ENCODE data around the gene SYNPO. TPM values are rescaled to one million over a fixed set of nuclear protein-coding genes. Genes with fewer than 3 reads are reported as not detected.

The SYNPO gene
- polyA plus RNA-seq, 2 of the 4 experiments (the other 2 are of a cell fraction), result 13.7 to 33.9 TPM

- ATAC-seq (no peak), DNase-seq (ENCODE audit: low read depth in 1 of 2, low spot score in 1 of 2) (no peak), FAIRE-seq (no peak)
- Histone ChIP-seq H3K9me3 (no peaks in the 10 kb centered on the region), H3K4me2 (no peak overlapping the region), H3K4me3 (no peak overlapping the region), H3K27ac (no peak overlapping the region), H3K4me1 (peaks cover 14% of the 10 kb centered on the region; the same call in 2 of the 3 replicates)
- TF ChIP-seq FOSB (CRISPR knock-in tag; IDR thresholded peaks at IDR 0.05) (no peak), POLR2AphosphoS2 (conservative IDR thresholded peaks at IDR 0.05; ENCODE audit: low read length) (no peak), HEYL (CRISPR knock-in tag; IDR thresholded peaks at IDR 0.05) (no peak), KDM1A (IDR thresholded peaks at IDR 0.05; ENCODE audit: low read depth) (no peak), ZSCAN20 (CRISPR knock-in tag; IDR thresholded peaks at IDR 0.05) (no peak), EP300 (IDR thresholded peaks at IDR 0.05) (no peak)
- ChIA-PET CTCF (interaction anchor here (0.6 to 1.6 kb wide), 3 partner anchors 9 to 90 kb away, joined by 3 read pairs; no protein-coding TSS in a partner anchor), POLR2A (no interaction called here)
- WGBS (ENCODE audit: missing lambda C conversion rate), result 83% methylated on average over 4 of the region's 4 CpGs
Measured at GRCh38 chr5:150612405-150612804, 28.1 kb upstream of the SYNPO start.

- no peak overlapping the region for H3K4me2 ChIP-seq
- 80% methylated on average over 4 of the region's 4 CpGs for WGBS (ENCODE audit: missing lambda C conversion rate)
- ChIA-PET POLR2A (no interaction called here), CTCF (interaction anchor here (0.8 to 1.6 kb wide), 2 partner anchors 10 to 90 kb away, joined by 3 read pairs; no protein-coding TSS in a partner anchor)
- no peak overlapping the region for H3K4me3 ChIP-seq
- H3K9me3 ChIP-seq, result no peaks in the 10 kb centered on the region
- ATAC-seq, result no peak
- peaks cover 14% of the 10 kb centered on the region; the same call in 2 of the 3 replicates for H3K4me1 ChIP-seq
- no peak for DNase-seq (ENCODE audit: low read depth in 1 of 2, low spot score in 1 of 2)
- no peak for TF ChIP-seq NFE2L2 (conservative IDR thresholded peaks at IDR 0.05; ENCODE audit: low read length)
- TF ChIP-seq ELK1 (IDR thresholded peaks at IDR 0.05; ENCODE audit: low read depth, low read length), result no peak
- TF ChIP-seq POLR2AphosphoS2 (conservative IDR thresholded peaks at IDR 0.05; ENCODE audit: low read length), result no peak
- TF ChIP-seq CEBPB (IDR thresholded peaks at IDR 0.05), result no peak
- TF ChIP-seq USF2 (IDR thresholded peaks at IDR 0.05), result no peak
- TF ChIP-seq E2F6 (IDR thresholded peaks at IDR 0.05; ENCODE audit: borderline replicate concordance, low read depth), result no peak
- TF ChIP-seq HOXB13 (CRISPR knock-in tag; IDR thresholded peaks at IDR 0.05; ENCODE audit: low read depth), result no peak
- TF ChIP-seq PHF8 (IDR thresholded peaks at IDR 0.05; ENCODE audit: borderline replicate concordance, low read depth), result no peak
- TF ChIP-seq ZSCAN20 (CRISPR knock-in tag; IDR thresholded peaks at IDR 0.05), result no peak
- FAIRE-seq, result no peak
- H3K27ac ChIP-seq, result no peak overlapping the region
Measured at GRCh38 chr5:150612905-150613670, 27.4 kb upstream of the SYNPO start.

GRCh38 chr5:150613991-150614660 lies 26.3 kb upstream of the SYNPO start:
- no peak overlapping the region for H3K27ac ChIP-seq
- H3K9me3 ChIP-seq, result no peaks in the 10 kb centered on the region
- 82% methylated on average over 9 of the region's 9 CpGs for WGBS (ENCODE audit: missing lambda C conversion rate)
- ATAC-seq, result 0 out of 6 replicates have a peak, but pooled peaks of 1 of the 2 experiments have one; percentile 18
- H3K4me3 ChIP-seq, result no peak overlapping the region
- no peak for FAIRE-seq
- peaks cover 14% of the 10 kb centered on the region; the same call in 2 of the 3 replicates for H3K4me1 ChIP-seq
- TF ChIP-seq NPAS2 (CRISPR knock-in tag; IDR thresholded peaks at IDR 0.05; ENCODE audit: borderline replicate concordance), result no peak
- no peak overlapping the region for H3K4me2 ChIP-seq
- ChIA-PET POLR2A (no interaction called here), CTCF (interaction anchor here (1.1 to 1.5 kb wide), 4 partner anchors 10 to 29 kb away, joined by 3 to 5 read pairs (median 4); no protein-coding TSS in a partner anchor)
- no peak for DNase-seq (ENCODE audit: low read depth in 1 of 2, low spot score in 1 of 2)
